SH-SY5Y (cell line): ENCODE measurements around the gene IL2RA.

Experiments used
- GATA2 ChIP-seq: IDR thresholded peaks from 2 replicates; pipeline ENCODE4 v1.6.1; 2011; ENCODE audit warnings: mild to moderate bottlenecking, low read depth, low read length
- GATA3 ChIP-seq: IDR thresholded peaks from 2 replicates; pipeline ENCODE4 v1.6.1; 2011; ENCODE audit warnings: low read depth, mild to moderate bottlenecking, low read length, moderate library complexity

IL2RA gene

DNA sequence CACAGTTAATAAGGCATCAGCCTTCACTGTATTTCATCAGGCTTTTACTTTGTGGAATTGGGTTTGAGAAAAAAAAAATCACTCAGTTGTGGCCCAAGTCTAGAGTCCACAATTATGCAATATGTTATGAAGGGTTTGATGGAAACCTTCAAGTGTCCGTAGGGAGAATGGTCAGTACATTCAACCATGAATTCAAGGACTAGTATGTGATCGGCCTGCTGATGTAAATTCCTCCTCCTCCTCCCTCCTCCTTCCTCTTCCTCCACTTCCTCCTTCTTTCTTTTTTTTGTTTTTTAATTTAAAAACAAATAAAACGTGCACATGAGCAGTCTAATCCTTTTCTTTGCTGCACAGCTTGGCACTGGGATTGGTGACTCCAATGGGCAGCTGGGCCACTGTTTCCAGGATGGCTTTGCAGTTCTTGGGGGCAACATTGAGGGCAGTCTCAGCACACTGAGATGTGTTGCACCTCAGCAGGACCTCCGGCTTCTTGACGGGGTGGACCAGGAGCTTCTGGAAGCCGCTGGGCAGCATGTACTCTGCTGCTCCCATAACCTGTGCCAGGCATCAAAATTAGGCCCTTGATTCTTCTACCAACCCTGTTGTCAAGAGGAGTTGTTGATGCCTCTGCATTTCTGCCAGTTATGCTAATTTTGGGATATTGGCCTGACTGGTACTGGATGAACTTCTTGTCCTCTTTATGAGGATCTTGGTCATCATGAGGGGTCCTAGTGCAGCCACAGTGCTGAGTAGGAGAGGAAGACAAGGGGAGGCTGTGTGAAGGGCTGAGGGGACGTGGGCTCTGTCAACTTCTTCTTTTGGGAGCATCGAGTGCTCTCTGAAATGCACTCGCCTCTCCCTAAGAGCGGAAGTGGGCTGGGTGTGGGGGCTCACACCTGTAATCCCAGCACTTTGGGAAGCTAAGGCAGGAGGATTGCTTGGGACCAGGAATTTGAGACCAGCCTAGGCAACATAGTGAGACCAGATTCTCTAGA is 9.3 kb upstream of the IL2RA start:
- no peak for TF ChIP-seq GATA3
- TF ChIP-seq GATA2, result no peak

DNA sequence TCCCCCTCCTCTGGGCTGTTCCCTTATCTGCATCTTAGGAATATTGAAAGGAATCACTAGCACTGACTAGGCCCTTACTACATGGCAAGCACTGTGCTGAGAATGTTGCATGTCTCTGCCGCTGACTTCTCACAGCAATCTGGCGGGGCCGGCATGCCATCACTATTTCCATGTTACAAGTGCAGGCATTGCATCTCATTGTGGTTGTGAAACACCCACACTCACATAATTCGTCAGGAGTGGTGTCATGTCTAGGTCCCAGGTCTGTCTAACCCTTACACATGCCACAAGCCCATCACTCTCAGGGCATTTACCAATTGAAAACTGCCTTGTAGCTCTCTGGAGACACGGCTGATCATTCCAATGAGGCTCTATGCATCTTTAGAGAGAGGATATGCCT is 8.5 kb upstream of the IL2RA start:
- TF ChIP-seq GATA3, result no peak
- no peak for TF ChIP-seq GATA2

DNA sequence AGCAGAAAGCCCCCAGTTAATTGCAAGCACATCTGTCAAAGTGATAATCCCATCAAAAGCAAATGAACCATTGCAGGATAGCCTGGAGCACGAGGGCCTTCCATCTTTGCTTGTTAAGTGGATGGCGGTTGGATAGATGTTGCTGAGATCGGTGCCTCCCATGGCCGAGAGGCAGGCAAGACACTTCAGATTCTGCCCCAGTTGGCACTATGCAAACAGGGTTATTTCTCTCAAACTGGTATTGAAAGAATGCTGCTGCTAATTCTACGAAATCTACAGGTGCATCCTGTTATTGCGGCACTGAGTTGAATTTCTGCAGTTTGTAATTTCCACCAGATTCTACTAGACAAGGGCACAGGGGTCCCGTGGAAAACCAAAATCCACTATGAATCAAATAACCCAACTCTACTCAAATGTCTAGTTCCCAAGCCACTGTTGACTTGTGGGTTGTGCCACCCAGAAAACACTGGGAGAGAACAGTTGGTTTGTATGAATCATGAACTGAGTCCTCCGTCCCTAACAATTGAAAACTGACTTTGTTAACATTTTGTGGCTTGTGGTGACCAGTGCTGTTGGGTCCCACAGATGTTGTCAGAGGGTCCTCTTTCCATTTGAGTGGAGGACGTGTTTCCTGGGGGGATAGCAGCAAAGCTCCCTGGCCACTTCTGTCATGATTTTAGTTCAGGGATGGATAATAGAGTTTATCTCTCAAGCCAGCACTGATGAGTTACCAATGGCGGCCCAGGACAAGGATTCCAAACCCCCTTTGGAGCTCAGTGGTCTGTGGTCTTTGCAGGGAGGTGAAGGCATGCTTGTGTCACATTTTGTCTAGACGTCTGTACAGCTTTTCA is 7.1 kb upstream of the IL2RA start:
- TF ChIP-seq GATA2 (no peak), GATA3 (no peak)

DNA sequence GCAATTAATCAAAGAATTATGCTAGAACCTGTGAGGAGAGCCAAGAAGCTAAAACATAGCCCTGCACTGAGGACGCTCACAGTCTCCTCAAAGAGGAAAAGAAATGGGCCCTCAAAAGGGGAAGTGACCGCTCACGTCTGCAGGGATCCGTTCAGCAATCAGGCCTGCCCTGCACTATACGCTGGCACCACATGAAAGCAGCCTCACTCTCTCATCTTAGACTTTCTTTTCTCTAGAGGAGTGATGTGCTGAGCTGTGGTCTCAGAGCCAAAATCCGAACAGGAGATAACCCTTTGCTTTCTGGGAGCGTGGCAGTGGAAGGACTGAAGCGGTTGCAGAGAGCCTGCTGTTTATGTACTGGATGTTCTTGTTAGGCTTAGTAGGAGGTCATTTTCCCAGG is 6.3 kb upstream of the IL2RA start:
- TF ChIP-seq GATA2, result no peak
- no peak for TF ChIP-seq GATA3

DNA sequence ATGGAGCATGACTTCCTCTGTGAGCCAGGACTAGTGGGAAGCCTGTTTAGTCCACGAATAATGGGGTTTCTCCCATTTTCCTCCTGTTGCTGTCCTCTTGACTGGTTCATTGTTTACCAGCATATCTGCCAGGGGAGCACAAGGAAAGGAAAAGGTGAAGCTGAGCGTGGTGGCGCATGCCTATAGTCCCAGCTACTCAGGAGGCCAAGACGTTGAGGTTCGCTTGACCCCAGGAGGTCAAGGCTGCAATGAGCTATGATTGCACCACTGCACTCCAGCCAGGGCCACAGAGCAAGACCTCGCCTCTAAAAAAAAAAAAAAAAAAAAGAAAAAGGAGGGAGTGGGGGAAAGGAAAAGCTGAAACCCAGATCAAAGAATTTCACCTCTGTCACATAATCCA is 5.8 kb upstream of the IL2RA start:
- no peak for TF ChIP-seq GATA3
- no peak for TF ChIP-seq GATA2

GRCh38 chr10:6067457-6067856 is 5.3 kb upstream of the IL2RA start:
- TF ChIP-seq GATA2, result no peak
- no peak for TF ChIP-seq GATA3

- TF ChIP-seq GATA2, result no peak
- no peak for TF ChIP-seq GATA3
Observed at GRCh38 chr10:6065835-6066234, 3.7 kb upstream of the IL2RA start.

DNA sequence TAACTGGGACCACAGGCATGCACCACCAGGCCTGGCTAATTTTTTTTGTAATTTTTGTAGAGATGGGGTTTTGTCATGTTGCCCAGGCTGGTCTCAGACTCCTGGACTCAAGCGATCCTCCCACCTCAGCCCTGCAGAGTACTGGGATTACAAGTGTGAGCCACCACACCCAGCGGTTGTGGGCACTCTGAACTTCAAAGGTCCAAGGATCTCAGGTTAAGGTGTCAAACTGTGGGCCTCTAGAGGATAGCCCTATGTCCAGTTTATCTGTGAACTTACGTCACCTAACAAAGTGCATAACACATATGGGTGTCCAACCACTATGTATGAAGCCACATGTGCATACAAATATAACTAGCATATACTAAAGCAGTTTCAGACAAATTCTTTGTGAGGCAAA is 3.2 kb upstream of the IL2RA start:
- TF ChIP-seq GATA3 (no peak), GATA2 (no peak)

GRCh38 chr10:6064119-6064518 is 2.0 kb upstream of the IL2RA start:
- no peak for TF ChIP-seq GATA2

DNA sequence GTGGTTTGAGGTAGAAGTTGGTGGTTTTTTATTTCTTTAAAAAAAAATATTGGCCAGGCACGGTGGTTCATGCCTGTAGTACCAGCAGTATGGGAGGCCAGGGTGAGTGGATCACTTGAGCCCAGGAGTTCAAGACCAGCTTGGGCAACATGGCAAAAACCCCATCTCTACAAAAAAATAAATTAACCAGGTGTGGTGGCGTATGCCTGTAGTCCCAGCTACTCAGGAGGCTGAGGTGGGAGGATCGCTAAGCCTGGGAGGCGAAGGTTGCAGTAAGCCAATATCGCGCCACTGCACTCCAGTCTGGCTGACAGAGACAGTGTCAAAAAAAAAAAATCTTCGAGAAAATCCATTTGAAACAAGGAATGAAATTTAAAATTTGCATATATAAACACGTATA is 1.1 kb downstream of the IL2RA start:
- TF ChIP-seq GATA2 (no peak), GATA3 (no peak)

- TF ChIP-seq GATA3, result no peak
- no peak for TF ChIP-seq GATA2
Observed at GRCh38 chr10:6059506-6059905, 2.7 kb downstream of the IL2RA start.

GRCh38 chr10:6058682-6059475 is 3.3 kb downstream of the IL2RA start:
- TF ChIP-seq GATA3, result no peak
- no peak for TF ChIP-seq GATA2

GRCh38 chr10:6056411-6057135 is 5.6 kb downstream of the IL2RA start:
- TF ChIP-seq GATA3, result no peak
- TF ChIP-seq GATA2, result no peak
